Skin epidermis (tissue), 12 donors: ENCODE measurements around the gene SNX32.
A peak's percentile ranks its signal among the peaks of the same experiment; 100 is the strongest.
"Not testable (repeated sequence)": the region's sequence is repeated elsewhere in the genome, so short reads cannot be mapped to it uniquely, and the experiment has no call there.

Source experiments
- H3K27ac ChIP-seq, 21 experiments: fragments of 200-600 bp; sonication (generic) in 11 of 21; one replicate each; pipeline ENCODE4 v1.5.0; 2020; ENCODE audit warnings: mild to moderate bottlenecking in 3 of 21, inconsistent platforms in 2 of 21, moderate library complexity in 2 of 21
- H3K4me3 ChIP-seq, 7 experiments: fragments of 200-600 bp; sonication (generic) in 2 of 7; one replicate each; pipeline ENCODE4 v1.5.0; 2020; ENCODE audit warnings: inconsistent platforms in 2 of 7, mild to moderate bottlenecking in 2 of 7, moderate library complexity in 1 of 7

Gene SNX32

GRCh38 chr11:65817835-65818680 is 15.7 kb upstream of the SNX32 start:
- peak overlapping the region; percentile 5 to 86 (median 74) for H3K27ac ChIP-seq
- H3K4me3 ChIP-seq: peak overlapping the region; percentile 36 to 65 (median 49)

GRCh38 chr11:65821107-65821506 is 12.7 kb upstream of the SNX32 start:
- Histone ChIP-seq H3K27ac (no peak overlapping the region), H3K4me3 (no peak overlapping the region)

- Histone ChIP-seq H3K4me3 (no peak overlapping the region), H3K27ac (no peak overlapping the region)
Observed at GRCh38 chr11:65822776-65823528, 10.8 kb upstream of the SNX32 start.

- Histone ChIP-seq H3K4me3 (no peak overlapping the region), H3K27ac (no peak overlapping the region)
Observed at GRCh38 chr11:65826984-65827735, 6.6 kb upstream of the SNX32 start.

GRCh38 chr11:65829459-65829858 is 4.3 kb upstream of the SNX32 start:
- no peak overlapping the region for H3K27ac ChIP-seq
- no peak overlapping the region for H3K4me3 ChIP-seq

- not testable (repeated sequence) for H3K4me3 ChIP-seq, H3K27ac ChIP-seq
Observed at GRCh38 chr11:65832231-65832630, 1.5 kb upstream of the SNX32 start.

GRCh38 chr11:65834202-65834601 is 439 bp downstream of the SNX32 start:
- Histone ChIP-seq H3K4me3 (peak overlapping the region; percentile 39 to 65 (median 45)), H3K27ac (peak overlapping the region in 2 of 21 experiments; percentile 53 to 79)

- H3K27ac ChIP-seq: no peak overlapping the region
- H3K4me3 ChIP-seq: no peak overlapping the region
Observed at GRCh38 chr11:65842144-65842543, 8.4 kb downstream of the SNX32 start.

- Histone ChIP-seq H3K4me3 (no peak overlapping the region), H3K27ac (no peak overlapping the region)
Observed at GRCh38 chr11:65843811-65844210, 10.0 kb downstream of the SNX32 start.

GRCh38 chr11:65844231-65844872 is 10.6 kb downstream of the SNX32 start:
- H3K4me3 ChIP-seq: no peak overlapping the region
- H3K27ac ChIP-seq: no peak overlapping the region

- H3K4me3 ChIP-seq: no peak overlapping the region
- H3K27ac ChIP-seq: no peak overlapping the region
Observed at GRCh38 chr11:65847746-65848145, 14.0 kb downstream of the SNX32 start.

- H3K27ac ChIP-seq, H3K4me3 ChIP-seq: not testable (repeated sequence)
Observed at GRCh38 chr11:65848693-65849092, 14.9 kb downstream of the SNX32 start.

- Histone ChIP-seq H3K27ac (no peak overlapping the region), H3K4me3 (no peak overlapping the region)
Observed at GRCh38 chr11:65849366-65849765, 15.6 kb downstream of the SNX32 start.

- no peak overlapping the region for H3K4me3 ChIP-seq
- H3K27ac ChIP-seq: no peak overlapping the region
Observed at GRCh38 chr11:65849771-65850216, 16.0 kb downstream of the SNX32 start.

- Histone ChIP-seq H3K27ac (no peak overlapping the region), H3K4me3 (no peak overlapping the region)
Observed at GRCh38 chr11:65850217-65851082, 16.7 kb downstream of the SNX32 start.

GRCh38 chr11:65851083-65851579 is 17.4 kb downstream of the SNX32 start:
- no peak overlapping the region for H3K4me3 ChIP-seq
- H3K27ac ChIP-seq: no peak overlapping the region

- Histone ChIP-seq H3K4me3 (no peak overlapping the region), H3K27ac (no peak overlapping the region)
Observed at GRCh38 chr11:65851811-65852507, 18.2 kb downstream of the SNX32 start.
